ENCODE measurements around the gene OAF.
"Not testable (repeated sequence)": the region's sequence is repeated elsewhere in the genome, so short reads cannot be mapped to it uniquely, and the experiment has no call there.

Gene OAF

DNA sequence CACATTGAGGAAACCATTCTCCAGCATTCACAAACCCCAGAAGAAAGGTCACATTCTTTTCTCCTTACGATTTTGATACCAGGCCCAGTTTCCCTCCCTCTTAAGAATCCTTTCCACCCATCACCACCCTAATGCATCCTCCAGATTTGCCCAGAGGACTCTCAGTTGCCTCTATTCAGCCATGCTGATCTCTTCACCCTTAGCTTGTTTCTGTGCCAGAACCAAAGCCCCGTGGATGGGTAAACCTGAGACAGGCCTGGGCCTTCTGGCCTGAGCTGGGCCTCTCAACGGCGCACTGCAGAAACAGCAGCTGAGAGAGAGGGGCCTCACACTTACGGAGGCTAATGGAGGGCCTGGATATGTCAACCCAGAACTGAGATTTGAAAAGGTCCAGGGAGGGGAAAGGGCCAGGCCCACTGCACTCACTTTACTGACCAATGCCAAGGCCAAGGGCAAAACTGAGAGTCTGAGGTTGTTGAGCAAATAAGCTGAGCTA is 32.2 kb upstream of the OAF start:
- Histone ChIP-seq H3K27me3 (ENCODE audit: control insufficient read depth, insufficient read depth, low read length) (no peaks in the 10 kb centered on the region), H3K27ac (ENCODE audit: low read depth, low read length) (no peak overlapping the region), H3K36me3 (ENCODE audit: control insufficient read depth, insufficient read depth, low read length) (no peaks in the 10 kb centered on the region), H3K4me3 (ENCODE audit: low read length) (no peak overlapping the region), H3K9ac (ENCODE audit: low read length) (no peak overlapping the region), H3K4me1 (ENCODE audit: control insufficient read depth, insufficient read depth, low read length) (no peaks in the 10 kb centered on the region)

DNA sequence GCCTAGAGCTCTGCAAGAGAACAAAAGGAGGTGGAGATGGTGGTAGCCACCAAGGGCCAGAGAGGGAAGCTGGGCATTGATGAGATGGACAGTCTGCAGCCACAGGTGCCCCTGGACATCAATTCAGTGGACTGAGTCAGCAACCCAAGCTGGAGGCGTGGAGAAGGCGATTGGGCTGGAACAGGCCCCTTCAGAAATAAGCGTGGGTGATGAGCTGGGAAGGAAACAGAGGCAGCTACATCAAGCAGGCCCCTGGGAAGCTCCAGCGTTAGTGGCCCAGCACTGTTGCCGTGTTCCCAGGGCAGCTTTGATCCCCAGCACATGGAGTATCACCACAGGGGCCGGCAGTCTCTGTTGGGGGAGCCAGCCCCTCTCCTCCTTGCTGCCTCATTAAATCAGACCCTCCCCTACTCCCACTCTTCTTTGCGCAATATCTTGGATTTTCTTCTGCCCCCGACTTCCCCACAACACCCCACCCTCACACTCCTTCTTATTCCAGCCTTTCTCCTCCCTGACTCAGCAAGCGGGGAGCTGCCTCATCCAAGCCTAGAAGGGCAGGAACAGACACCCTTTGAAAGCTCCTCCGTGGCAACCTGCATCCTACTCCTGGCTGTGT is 31.7 kb upstream of the OAF start:
- H3K27me3 ChIP-seq (ENCODE audit: control insufficient read depth, insufficient read depth, low read length): no peaks in the 10 kb centered on the region
- H3K27ac ChIP-seq (ENCODE audit: low read depth, low read length): no peak overlapping the region
- no peaks in the 10 kb centered on the region for H3K36me3 ChIP-seq (ENCODE audit: control insufficient read depth, insufficient read depth, low read length)
- no peaks in the 10 kb centered on the region for H3K4me1 ChIP-seq (ENCODE audit: control insufficient read depth, insufficient read depth, low read length)
- H3K4me3 ChIP-seq (ENCODE audit: low read length): no peak overlapping the region
- H3K9ac ChIP-seq (ENCODE audit: low read length): no peak overlapping the region

DNA sequence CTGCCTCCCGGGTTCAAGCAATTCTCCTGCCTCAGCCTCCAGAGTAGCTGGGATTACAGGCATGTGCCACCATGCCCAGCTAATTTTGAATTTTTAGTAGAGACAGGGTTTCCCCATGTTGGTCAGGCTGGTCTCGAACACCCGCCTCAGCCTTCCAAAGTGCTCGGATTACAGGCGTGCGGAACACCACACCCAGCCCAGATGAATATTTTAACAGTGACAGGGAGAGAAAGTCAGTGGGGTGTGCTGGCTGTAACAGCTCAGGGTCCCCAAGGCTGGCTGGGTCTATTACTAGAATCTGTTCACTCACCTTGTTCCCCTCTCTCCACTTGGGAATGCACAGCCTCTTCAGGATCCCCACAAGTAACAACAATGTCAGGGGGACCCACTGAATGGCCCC is 30.8 kb upstream of the OAF start:
- not testable (repeated sequence) for H3K36me3 ChIP-seq (ENCODE audit: control insufficient read depth, insufficient read depth, low read length); H3K4me1 ChIP-seq (ENCODE audit: control insufficient read depth, insufficient read depth, low read length); H3K9ac ChIP-seq (ENCODE audit: low read length); H3K27ac ChIP-seq (ENCODE audit: low read depth, low read length); H3K4me3 ChIP-seq (ENCODE audit: low read length); H3K27me3 ChIP-seq (ENCODE audit: control insufficient read depth, insufficient read depth, low read length)

DNA sequence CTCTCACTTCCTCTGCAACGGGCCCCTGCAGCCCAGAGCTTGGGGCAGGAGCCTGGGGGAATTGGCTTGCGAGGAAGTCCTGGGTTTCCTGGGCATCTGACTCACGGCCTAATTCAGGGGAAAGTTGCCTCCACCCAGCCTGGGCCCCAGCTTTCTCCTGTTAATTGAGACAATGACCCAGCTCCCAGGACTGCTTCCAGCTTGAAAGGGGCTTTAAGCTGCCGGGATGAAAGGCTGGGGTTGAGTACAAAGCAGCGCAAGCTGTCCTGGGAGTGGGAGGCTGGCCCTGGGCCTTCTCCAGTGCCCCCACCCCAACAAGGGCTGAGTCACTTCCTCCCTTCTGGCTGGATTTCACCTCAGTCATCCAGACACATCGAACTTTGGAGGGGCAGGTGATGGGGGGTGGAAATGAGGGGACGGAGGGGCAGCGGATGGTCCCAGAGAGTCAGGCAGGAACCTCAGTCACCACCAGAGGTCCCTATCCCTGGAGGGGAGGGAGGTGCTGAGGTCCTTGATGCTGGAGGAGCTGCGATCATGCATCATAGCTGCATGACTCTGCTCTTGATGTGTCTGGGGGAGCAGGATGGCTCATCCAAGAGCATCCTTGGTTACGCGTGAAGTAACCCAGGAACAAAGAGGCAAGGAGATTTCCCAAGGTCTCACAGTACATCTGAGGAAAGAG is 30.1 kb upstream of the OAF start:
- Histone ChIP-seq H3K27ac (ENCODE audit: low read depth, low read length) (no peak overlapping the region), H3K4me3 (ENCODE audit: low read length) (no peak overlapping the region), H3K9ac (ENCODE audit: low read length) (no peak overlapping the region), H3K4me1 (ENCODE audit: control insufficient read depth, insufficient read depth, low read length) (no peaks in the 10 kb centered on the region), H3K36me3 (ENCODE audit: control insufficient read depth, insufficient read depth, low read length) (no peaks in the 10 kb centered on the region), H3K27me3 (ENCODE audit: control insufficient read depth, insufficient read depth, low read length) (no peaks in the 10 kb centered on the region)

DNA sequence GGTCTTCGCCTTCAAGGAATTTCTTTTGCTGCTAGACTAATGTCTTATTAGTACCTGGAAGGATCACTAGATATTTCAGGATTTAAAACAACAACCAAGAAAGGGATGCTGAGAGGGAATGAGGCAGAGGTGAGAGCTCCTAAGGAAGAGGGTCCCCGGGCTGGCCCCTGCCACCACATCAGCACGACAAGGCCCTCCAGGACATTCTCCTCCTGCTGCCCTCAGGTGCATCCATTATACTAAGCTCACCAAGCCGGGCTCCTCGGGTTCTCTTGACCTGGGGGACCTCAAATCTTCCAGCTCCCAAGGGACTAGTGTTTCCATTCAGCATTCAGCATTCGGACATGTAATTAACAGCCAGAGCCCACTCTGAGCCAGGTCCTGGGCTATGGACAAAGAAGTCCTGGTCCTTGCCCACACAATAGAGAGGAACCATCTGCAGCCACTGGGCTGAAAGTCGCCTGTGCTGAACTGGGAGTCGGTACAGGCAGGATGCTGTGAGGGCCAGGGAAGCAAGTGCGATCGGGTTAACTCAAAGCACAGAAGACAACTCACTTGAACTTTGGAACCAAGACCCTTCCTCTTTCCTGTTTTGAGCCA is 29.4 kb upstream of the OAF start:
- no peaks in the 10 kb centered on the region for H3K4me1 ChIP-seq (ENCODE audit: control insufficient read depth, insufficient read depth, low read length)
- H3K9ac ChIP-seq (ENCODE audit: low read length): no peak overlapping the region
- H3K36me3 ChIP-seq (ENCODE audit: control insufficient read depth, insufficient read depth, low read length): no peaks in the 10 kb centered on the region
- no peak overlapping the region for H3K4me3 ChIP-seq (ENCODE audit: low read length)
- H3K27ac ChIP-seq (ENCODE audit: low read depth, low read length): no peak overlapping the region
- H3K27me3 ChIP-seq (ENCODE audit: control insufficient read depth, insufficient read depth, low read length): no peaks in the 10 kb centered on the region

DNA sequence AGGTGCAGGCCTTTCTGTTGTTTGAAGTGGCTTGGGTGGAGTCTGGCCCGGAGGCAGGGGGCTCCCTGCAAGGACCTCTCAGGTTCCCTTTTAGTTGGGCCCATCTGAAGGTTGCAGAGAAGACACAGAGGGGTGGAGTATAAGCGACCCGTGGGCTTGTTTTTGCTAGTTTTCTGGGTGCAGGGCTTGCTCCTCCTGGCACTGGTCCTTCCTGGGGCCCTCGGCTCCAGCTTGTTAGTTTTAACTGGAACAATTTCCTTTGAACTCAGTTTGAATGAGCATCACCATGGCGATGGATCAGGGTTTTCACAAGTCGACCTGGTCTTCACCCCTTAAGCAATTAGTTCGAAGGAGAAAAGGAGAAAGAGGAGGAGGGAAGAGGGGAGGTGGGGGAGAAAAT is 28.5 kb upstream of the OAF start:
- Histone ChIP-seq H3K4me1 (ENCODE audit: control insufficient read depth, insufficient read depth, low read length) (no peaks in the 10 kb centered on the region), H3K36me3 (ENCODE audit: control insufficient read depth, insufficient read depth, low read length) (no peaks in the 10 kb centered on the region), H3K27me3 (ENCODE audit: control insufficient read depth, insufficient read depth, low read length) (no peaks in the 10 kb centered on the region), H3K4me3 (ENCODE audit: low read length) (no peak overlapping the region), H3K9ac (ENCODE audit: low read length) (no peak overlapping the region), H3K27ac (ENCODE audit: low read depth, low read length) (no peak overlapping the region)

DNA sequence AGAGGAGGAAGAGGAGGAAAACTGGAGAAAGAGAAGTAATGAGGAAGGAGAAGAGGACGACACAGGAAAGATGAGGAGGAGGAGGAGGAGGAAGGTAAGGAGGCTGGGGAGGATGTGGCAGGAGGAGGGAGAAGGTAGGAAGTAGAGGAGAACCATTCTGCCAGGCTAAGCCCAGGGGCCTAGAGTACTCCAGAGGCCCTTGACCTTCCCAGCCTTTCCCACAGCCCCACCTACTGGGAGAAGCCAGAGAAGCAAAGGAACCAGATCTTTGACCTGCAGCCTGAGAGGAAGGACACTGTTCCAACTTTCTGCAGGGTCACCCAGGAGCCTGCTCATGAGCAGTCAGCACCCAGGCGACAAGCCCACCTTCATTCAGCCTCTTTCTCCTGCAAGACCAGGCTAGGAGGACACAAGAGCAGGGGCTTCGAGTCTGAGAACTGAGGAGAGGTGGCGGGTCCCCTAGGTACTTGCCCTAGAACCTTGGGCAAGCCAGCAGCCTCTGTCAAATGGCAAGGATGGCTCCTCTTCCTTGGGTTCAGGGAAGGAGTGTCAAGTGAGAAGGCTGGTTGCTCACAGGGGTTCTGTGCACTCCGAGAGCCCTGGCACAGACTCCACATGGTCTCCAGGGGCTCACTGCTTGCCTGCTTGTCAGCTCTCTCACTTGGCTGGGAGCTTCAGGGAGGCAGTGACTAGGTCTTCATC is 27.9 kb upstream of the OAF start:
- H3K27me3 ChIP-seq (ENCODE audit: control insufficient read depth, insufficient read depth, low read length): no peaks in the 10 kb centered on the region
- no peak overlapping the region for H3K27ac ChIP-seq (ENCODE audit: low read depth, low read length)
- H3K4me1 ChIP-seq (ENCODE audit: control insufficient read depth, insufficient read depth, low read length): no peaks in the 10 kb centered on the region
- H3K4me3 ChIP-seq (ENCODE audit: low read length): no peak overlapping the region
- H3K36me3 ChIP-seq (ENCODE audit: control insufficient read depth, insufficient read depth, low read length): no peaks in the 10 kb centered on the region
- H3K9ac ChIP-seq (ENCODE audit: low read length): no peak overlapping the region

DNA sequence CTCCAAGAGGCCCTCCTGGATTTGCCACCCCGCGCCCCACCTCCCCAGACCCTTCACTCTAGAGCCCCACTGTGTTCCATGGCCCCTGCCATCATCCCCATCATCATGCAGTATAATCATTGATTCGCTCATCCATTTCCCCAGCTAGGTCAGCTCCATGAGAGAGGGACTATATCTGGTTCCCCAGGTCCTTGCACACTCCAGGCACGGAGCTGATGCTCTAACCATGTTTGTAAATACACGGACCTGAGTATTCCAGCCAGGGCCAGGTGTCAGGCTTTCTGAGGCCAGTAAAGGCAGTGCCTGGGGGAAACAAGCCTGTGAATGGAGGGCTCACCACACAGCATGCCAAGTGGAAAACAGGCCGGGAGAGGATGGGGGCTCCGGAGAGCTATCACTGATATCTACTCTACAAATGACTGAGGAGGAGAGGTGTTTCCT is 27.1 kb upstream of the OAF start:
- Histone ChIP-seq H3K27me3 (ENCODE audit: control insufficient read depth, insufficient read depth, low read length) (no peaks in the 10 kb centered on the region), H3K4me1 (ENCODE audit: control insufficient read depth, insufficient read depth, low read length) (no peaks in the 10 kb centered on the region), H3K4me3 (ENCODE audit: low read length) (no peak overlapping the region), H3K9ac (ENCODE audit: low read length) (no peak overlapping the region), H3K36me3 (ENCODE audit: control insufficient read depth, insufficient read depth, low read length) (no peaks in the 10 kb centered on the region), H3K27ac (ENCODE audit: low read depth, low read length) (peak overlapping the region; percentile 29)

DNA sequence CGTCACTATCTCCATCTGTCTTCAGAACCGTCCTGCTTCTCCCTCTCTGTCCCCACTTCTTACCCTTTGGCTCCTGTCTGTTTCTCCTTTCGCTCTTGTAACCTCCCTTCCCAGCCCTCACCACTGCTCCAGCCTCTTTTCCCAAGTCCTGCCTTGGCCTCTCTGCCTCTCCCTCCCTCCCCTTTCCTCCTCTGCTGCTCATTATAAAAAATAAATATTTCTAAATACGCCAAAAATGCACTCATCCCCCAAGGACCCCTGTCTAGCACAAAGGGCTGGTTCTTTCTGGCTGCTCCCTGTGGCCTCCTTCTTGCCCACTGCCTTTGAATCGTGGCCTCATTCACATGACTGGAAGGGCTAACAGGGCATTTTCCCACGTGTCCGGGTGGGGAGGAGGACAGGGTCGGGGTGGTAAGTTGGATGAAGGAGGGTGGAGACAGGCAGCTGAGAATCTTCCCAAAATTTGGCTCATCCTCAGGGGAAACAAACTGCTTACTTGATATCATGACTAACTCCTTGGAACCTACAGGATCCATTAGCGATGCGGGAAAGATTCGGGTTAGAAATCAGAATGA is 26.4 kb upstream of the OAF start:
- Histone ChIP-seq H3K27ac (ENCODE audit: low read depth, low read length) (peak overlapping the region; percentile 67), H3K27me3 (ENCODE audit: control insufficient read depth, insufficient read depth, low read length) (no peaks in the 10 kb centered on the region), H3K9ac (ENCODE audit: low read length) (no peak overlapping the region), H3K4me1 (ENCODE audit: control insufficient read depth, insufficient read depth, low read length) (no peaks in the 10 kb centered on the region), H3K36me3 (ENCODE audit: control insufficient read depth, insufficient read depth, low read length) (no peaks in the 10 kb centered on the region), H3K4me3 (ENCODE audit: low read length) (peak overlapping the region; percentile 30)

DNA sequence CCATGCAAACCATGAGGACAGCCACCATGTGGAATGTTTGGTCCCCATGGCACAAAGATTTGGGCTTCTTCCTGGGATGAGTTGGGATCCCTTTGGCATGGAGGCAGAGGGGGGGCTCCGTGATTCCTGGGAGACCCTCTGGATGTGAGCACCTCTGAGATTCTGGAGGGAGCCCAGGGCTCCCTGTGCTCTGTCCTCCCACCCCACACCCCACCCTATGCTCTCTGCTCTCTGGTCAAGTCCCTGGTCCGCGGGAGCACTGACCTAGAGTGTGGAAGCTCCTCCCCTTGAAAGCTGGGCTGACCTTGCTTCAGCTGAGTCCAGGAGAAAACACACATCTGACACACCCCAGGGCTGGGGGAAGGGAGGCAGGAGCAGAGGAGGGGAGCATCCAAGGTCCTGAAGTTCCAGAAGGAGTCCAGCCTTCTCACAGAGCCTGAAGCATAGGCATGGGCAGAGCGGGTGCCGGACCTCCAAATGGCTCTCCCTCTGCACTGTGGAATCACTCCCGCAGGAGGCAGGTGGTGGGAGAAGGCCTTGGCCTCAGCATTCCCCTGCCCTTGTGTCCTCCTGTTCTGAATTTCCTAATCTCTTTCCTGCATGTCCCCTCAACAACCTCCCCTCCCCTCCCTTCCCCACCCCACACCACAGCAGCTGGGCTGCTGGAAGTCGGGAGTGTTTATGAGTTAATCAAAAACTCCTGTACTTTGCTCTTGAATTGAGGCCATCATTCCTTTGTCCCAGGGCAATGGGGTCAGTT is 25.7 kb upstream of the OAF start:
- no peaks in the 10 kb centered on the region for H3K36me3 ChIP-seq (ENCODE audit: control insufficient read depth, insufficient read depth, low read length)
- H3K27me3 ChIP-seq (ENCODE audit: control insufficient read depth, insufficient read depth, low read length): no peaks in the 10 kb centered on the region
- peak overlapping the region; percentile 67 for H3K27ac ChIP-seq (ENCODE audit: low read depth, low read length)
- no peak overlapping the region for H3K9ac ChIP-seq (ENCODE audit: low read length)
- no peaks in the 10 kb centered on the region for H3K4me1 ChIP-seq (ENCODE audit: control insufficient read depth, insufficient read depth, low read length)
- peak overlapping the region; percentile 30 for H3K4me3 ChIP-seq (ENCODE audit: low read length)

DNA sequence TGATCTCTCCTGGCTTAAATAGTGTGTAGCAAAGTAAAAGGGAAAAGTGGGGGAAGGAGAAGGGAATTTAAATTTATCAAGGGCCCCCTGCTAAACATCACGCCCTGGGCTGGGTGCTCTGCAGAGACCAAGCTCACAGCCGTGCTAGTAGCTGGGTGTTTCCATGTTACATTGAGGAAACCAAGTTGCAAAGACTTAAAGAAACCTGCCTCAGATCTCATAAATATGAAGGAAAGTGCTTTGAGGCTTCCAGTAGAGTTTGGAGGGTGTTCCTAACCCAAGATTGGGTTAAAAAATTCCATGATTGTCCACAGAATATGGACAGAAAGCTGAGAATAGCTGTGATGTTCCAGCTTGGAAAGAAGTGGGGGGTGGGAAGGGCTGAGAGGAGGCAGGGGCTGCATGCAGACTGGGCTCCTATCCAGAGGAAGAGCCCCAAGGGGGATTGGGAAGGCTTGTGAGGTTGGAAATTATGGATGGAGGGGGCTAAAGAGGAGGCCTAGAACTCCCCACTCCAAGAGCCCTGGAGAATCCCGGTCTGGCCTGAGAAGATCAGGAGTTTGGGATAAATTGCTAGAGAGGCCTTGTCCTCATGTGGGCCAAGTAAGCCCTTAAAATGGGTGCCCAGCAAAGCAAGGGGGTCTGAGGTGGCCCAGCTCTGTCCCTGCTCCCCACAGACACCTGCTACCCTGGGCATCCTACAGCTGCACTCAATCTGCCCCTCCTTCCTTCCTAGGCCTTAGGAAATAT is 25.0 kb upstream of the OAF start:
- H3K9ac ChIP-seq (ENCODE audit: low read length): no peak overlapping the region

More for the DNA sequence above, 25.0 kb upstream of the OAF start:
- Histone ChIP-seq H3K36me3 (ENCODE audit: control insufficient read depth, insufficient read depth, low read length) (no peaks in the 10 kb centered on the region), H3K27me3 (ENCODE audit: control insufficient read depth, insufficient read depth, low read length) (no peaks in the 10 kb centered on the region), H3K4me3 (ENCODE audit: low read length) (no peak overlapping the region), H3K4me1 (ENCODE audit: control insufficient read depth, insufficient read depth, low read length) (no peaks in the 10 kb centered on the region), H3K27ac (ENCODE audit: low read depth, low read length) (peak overlapping the region; percentile 67)

All from rectal smooth muscle tissue (tissue), 1 donor.